Measurements from ENCODE around the gene RPS6KB1.
"Not testable (repeated sequence)": the region's sequence is repeated elsewhere in the genome, so short reads cannot be mapped to it uniquely, and the experiment has no call there.

The RPS6KB1 gene

DNA sequence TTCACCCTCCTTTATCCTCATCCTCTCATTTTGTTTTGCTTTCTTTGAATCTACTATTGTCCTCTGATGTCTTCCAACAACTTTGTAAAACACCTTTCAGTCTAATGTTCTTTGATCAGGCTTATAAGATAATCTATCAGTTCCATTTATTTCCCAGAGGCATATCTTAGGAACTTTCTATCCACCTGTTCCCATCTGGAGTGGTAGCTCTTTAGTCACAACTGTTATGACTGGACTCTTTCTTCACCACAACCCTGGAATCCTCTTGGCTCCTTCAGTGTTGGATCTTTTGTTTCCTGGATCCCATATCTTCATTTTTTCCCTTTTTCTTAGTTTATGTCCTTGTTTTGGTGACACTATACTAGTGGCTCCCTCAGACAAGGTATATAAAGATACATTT, 23.5 kb downstream of the RPS6KB1 start:
- no peak overlapping the region for H3K4me3 ChIP-seq (replicated peaks; ENCODE audit: low read depth, low read length)
- DNase-seq (ENCODE audit: low read depth): no peak
- TF ChIP-seq, protein P1, sequence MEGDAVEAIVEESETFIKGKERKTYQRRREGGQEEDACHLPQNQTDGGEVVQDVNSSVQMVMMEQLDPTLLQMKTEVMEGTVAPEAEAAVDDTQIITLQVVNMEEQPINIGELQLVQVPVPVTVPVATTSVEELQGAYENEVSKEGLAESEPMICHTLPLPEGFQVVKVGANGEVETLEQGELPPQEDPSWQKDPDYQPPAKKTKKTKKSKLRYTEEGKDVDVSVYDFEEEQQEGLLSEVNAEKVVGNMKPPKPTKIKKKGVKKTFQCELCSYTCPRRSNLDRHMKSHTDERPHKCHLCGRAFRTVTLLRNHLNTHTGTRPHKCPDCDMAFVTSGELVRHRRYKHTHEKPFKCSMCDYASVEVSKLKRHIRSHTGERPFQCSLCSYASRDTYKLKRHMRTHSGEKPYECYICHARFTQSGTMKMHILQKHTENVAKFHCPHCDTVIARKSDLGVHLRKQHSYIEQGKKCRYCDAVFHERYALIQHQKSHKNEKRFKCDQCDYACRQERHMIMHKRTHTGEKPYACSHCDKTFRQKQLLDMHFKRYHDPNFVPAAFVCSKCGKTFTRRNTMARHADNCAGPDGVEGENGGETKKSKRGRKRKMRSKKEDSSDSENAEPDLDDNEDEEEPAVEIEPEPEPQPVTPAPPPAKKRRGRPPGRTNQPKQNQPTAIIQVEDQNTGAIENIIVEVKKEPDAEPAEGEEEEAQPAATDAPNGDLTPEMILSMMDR (IDR thresholded peaks at IDR 0.05; ENCODE audit: low read length, missing control alignments): no peak

GRCh38 chr17:59920637-59921036, 27.7 kb downstream of the RPS6KB1 start:
- not testable (repeated sequence) for DNase-seq (ENCODE audit: low read depth); H3K4me3 ChIP-seq (replicated peaks; ENCODE audit: low read depth, low read length)

DNA sequence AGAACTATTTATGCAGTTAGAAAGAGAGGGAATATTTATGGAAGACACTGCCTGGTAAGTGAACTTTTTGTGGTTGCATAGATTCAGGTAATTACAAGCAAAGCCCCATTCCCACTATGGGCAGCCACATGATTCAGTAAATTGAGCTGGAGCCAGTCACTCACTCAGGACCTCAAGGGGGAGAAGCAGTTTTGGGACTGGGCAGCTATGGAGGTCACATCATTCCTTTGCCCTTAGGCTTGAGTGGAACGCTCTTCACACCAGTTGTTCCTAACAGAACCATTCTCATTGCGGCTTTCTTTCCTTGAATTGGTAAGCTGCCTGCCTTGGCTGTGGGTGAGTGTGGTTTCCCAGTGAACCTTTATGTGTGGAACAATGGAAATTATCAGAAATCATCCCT, 37.2 kb downstream of the RPS6KB1 start:
- DNase-seq (ENCODE audit: low read depth); H3K4me3 ChIP-seq (replicated peaks; ENCODE audit: low read depth, low read length): not testable (repeated sequence)

- peak; percentile 74 for DNase-seq (ENCODE audit: low read depth)
- H3K4me3 ChIP-seq (replicated peaks; ENCODE audit: low read depth, low read length): not testable (repeated sequence)
These were observed 37.8 kb downstream of the RPS6KB1 start for GRCh38 chr17:59930768-59931167.

- DNase-seq (ENCODE audit: low read depth); H3K4me3 ChIP-seq (replicated peaks; ENCODE audit: low read depth, low read length): not testable (repeated sequence)
These were observed 40.4 kb downstream of the RPS6KB1 start for GRCh38 chr17:59933317-59933716.

- DNase-seq (ENCODE audit: low read depth); H3K4me3 ChIP-seq (replicated peaks; ENCODE audit: low read depth, low read length): not testable (repeated sequence)
These were observed 47.8 kb downstream of the RPS6KB1 start for GRCh38 chr17:59940697-59941096.

GRCh38 chr17:59941131-59941530, 48.2 kb downstream of the RPS6KB1 start:
- no peak overlapping the region for H3K4me3 ChIP-seq (replicated peaks; ENCODE audit: low read depth, low read length)
- no peak for DNase-seq (ENCODE audit: low read depth)
- TF ChIP-seq, protein P1 (IDR thresholded peaks at IDR 0.05; ENCODE audit: low read length, missing control alignments): no peak

DNA sequence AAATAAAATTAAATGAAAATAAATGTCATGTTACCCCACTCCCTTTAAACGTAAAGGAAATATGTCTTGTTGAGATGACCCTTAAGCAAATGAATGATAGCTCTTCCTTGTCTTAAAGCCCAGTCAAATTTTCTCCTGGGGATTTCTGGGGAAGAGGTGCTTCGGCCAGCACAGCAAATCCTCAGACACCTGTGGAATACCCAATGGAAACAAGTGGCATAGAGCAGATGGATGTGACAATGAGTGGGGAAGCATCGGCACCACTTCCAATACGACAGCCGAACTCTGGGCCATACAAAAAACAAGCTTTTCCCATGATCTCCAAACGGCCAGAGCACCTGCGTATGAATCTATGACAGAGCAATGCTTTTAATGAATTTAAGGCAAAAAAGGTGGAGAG, 53.5 kb downstream of the RPS6KB1 start:
- DNase-seq (ENCODE audit: low read depth); H3K4me3 ChIP-seq (replicated peaks; ENCODE audit: low read depth, low read length): not testable (repeated sequence)

- H3K4me3 ChIP-seq (replicated peaks; ENCODE audit: low read depth, low read length); DNase-seq (ENCODE audit: low read depth): not testable (repeated sequence)
These were observed 54.4 kb downstream of the RPS6KB1 start for GRCh38 chr17:59947310-59947709.

DNA sequence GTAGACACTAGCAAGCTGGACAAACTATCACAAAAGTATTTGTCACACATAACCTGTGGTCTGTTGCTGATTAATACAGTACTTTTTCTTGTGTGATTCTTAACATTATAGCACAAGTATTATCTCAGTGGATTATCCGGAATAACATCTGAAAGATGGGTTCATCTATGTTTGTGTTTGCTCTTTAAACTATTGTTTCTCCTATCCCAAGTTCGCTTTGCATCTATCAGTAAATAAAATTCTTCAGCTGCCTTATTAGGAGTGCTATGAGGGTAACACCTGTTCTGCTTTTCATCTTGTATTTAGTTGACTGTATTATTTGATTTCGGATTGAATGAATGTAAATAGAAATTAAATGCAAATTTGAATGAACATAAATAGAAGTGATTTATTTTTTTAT, 57.1 kb downstream of the RPS6KB1 start:
- H3K4me3 ChIP-seq (replicated peaks; ENCODE audit: low read depth, low read length): no peak overlapping the region
- TF ChIP-seq, protein P1 (IDR thresholded peaks at IDR 0.05; ENCODE audit: low read length, missing control alignments): no peak

GRCh38 chr17:59954856-59955255, 61.9 kb downstream of the RPS6KB1 start:
- DNase-seq (ENCODE audit: low read depth): no peak
- H3K4me3 ChIP-seq (replicated peaks; ENCODE audit: low read depth, low read length): no peak overlapping the region
- TF ChIP-seq, protein P1 (IDR thresholded peaks at IDR 0.05; ENCODE audit: low read length, missing control alignments): no peak

More for the DNA sequence above, 57.1 kb downstream of the RPS6KB1 start:
- no peak for DNase-seq (ENCODE audit: low read depth)

GRCh38 chr17:59959574-59959973, 66.7 kb downstream of the RPS6KB1 start:
- not testable (repeated sequence) for H3K4me3 ChIP-seq (replicated peaks; ENCODE audit: low read depth, low read length)

More at GRCh38 chr17:59959574-59959973, 66.7 kb downstream of the RPS6KB1 start:
- not testable (repeated sequence) for DNase-seq (ENCODE audit: low read depth)

Measured in fibroblast of pulmonary artery (primary cell).